Activated CD8-positive, alpha-beta T cell treated with anti-CD3 and anti-CD28 coated beads for 36 hours (primary cell): Measurements from ENCODE around the gene C2orf81. TPM values are rescaled to one million over a fixed set of nuclear protein-coding genes. Genes with fewer than 3 reads are reported as not detected.

Source experiments
- ATAC-seq: fragments of 200-7000 bp; cut with Tn5 transposase; one replicate; pipeline ENCODE4 v1.10.0; 2021; ENCODE audit warnings: mild to moderate bottlenecking, moderate library complexity
- CTCF ChIA-PET: fragments of 350-600 bp; sonication (Branson Sonifier 250); formaldehyde crosslinking; loops from one replicate; lab custom pipeline; 2021; ENCODE audit warnings: antibody characterized with exemption; lab: Charles Lee
- POLR2A ChIA-PET: fragments of 350-600 bp; sonication (Branson Sonifier 250); formaldehyde crosslinking; loops from one replicate; lab custom pipeline; 2021; ENCODE audit warnings: antibody characterized with exemption; lab: Charles Lee
- DNase-seq: peaks from one replicate; pipeline ENCODE4 v3.0.0-alpha.2; 2020
- H3K27ac Mint-ChIP-seq: one replicate; pipeline ENCODE4 v1.8.0; 2021; ENCODE audit warnings: mild to moderate bottlenecking, mixed read lengths
- H3K27me3 Mint-ChIP-seq: one replicate; pipeline ENCODE4 v1.8.0; 2021; ENCODE audit warnings: mixed read lengths
- H3K36me3 Mint-ChIP-seq: one replicate; pipeline ENCODE4 v1.8.0; 2021; ENCODE audit warnings: low read depth, mixed read lengths
- H3K4me1 Mint-ChIP-seq: one replicate; pipeline ENCODE4 v1.8.0; 2021; ENCODE audit warnings: low read depth, mixed read lengths
- H3K4me3 Mint-ChIP-seq: one replicate; pipeline ENCODE4 v1.8.0; 2021; ENCODE audit warnings: mild to moderate bottlenecking, moderate library complexity, mixed read lengths
- H3K9me3 Mint-ChIP-seq: one replicate; pipeline ENCODE4 v1.8.0; 2021; ENCODE audit warnings: mixed read lengths
- intact Hi-C: fragments of 100-400 bp; cut with micrococcal nuclease; formaldehyde crosslinking; loops from one replicate; pipeline ENCODE4 v1.10.0; 2022
- total RNA-seq, 2 experiments: library from RNA; stranded (reverse); gene quantifications; one replicate each; pipeline ENCODE4 v1.2.3, GENCODE V29; 2021
- TF ChIP-seq, protein P1 (sequence below): fragments of 200-600 bp; IDR thresholded peaks from one replicate; pipeline ENCODE4 v1.8.0; 2022; ENCODE audit warnings: antibody characterized with exemption, mild to moderate bottlenecking

C2orf81 gene
- total RNA-seq, 2 experiments from 2014 or later, result 2.6 to 3.9 TPM

DNA sequence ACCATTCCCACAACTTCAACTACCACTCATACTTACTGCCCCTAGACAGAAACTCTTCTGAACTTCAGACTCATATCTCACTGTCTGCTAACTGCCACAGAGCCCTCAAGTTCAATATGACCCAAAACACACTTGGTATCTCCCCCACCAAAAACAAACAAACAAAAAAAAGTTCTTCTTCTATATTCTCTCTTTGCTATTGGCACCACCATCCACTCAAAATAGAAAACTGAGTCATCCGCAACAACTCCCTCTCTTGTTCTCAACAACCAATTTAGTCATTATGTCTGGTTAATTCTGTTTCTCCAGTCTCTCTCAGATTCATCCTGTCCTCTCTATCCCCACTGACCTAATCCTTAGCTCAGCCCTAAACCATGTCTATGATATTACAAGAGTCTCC is 34.1 kb downstream of the C2orf81 start:
- POLR2A ChIA-PET, result no interaction called here
- DNase-seq (no peak), ATAC-seq (no peak)
- Mint-ChIP-seq H3K27me3 (no peaks in the 10 kb centered on the region), H3K36me3 (no peaks in the 10 kb centered on the region), H3K9me3 (no peaks in the 10 kb centered on the region), H3K27ac (no peak overlapping the region), H3K4me1 (peaks cover 5% of the 10 kb centered on the region), H3K4me3 (no peak overlapping the region)
- intact Hi-C loops, result no loop called here
- CTCF ChIA-PET, result interaction anchor here (1.1 to 2.2 kb wide), 2 partner anchors 12 to 52 kb away, joined by 3 to 8 read pairs; no protein-coding TSS in a partner anchor
- TF ChIP-seq, protein P1, sequence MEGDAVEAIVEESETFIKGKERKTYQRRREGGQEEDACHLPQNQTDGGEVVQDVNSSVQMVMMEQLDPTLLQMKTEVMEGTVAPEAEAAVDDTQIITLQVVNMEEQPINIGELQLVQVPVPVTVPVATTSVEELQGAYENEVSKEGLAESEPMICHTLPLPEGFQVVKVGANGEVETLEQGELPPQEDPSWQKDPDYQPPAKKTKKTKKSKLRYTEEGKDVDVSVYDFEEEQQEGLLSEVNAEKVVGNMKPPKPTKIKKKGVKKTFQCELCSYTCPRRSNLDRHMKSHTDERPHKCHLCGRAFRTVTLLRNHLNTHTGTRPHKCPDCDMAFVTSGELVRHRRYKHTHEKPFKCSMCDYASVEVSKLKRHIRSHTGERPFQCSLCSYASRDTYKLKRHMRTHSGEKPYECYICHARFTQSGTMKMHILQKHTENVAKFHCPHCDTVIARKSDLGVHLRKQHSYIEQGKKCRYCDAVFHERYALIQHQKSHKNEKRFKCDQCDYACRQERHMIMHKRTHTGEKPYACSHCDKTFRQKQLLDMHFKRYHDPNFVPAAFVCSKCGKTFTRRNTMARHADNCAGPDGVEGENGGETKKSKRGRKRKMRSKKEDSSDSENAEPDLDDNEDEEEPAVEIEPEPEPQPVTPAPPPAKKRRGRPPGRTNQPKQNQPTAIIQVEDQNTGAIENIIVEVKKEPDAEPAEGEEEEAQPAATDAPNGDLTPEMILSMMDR, result no peak

DNA sequence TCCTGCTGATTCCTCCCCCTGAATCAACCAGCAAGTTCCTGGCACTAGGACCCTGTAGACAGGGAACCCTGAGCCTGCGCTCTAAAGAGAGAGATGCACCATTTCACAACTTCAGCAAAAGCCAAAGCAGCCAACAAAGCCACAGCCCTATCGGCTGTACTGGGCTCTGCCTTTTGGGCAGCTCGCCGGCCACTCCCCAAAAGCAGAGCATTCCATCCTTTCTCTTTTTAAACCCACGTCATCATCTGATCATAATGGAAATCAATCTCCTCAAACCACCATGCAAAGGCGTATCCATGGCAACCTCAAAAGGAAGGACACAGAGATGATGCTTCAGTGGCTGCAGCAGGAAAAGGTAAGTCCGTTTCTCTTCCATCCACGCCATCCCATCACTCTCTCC is 36.0 kb downstream of the C2orf81 start:
- no peak for ATAC-seq
- DNase-seq, result no peak
- Mint-ChIP-seq H3K4me3 (no peak overlapping the region), H3K9me3 (no peaks in the 10 kb centered on the region), H3K27ac (no peak overlapping the region), H3K4me1 (peaks cover 18% of the 10 kb centered on the region), H3K27me3 (no peaks in the 10 kb centered on the region), H3K36me3 (no peaks in the 10 kb centered on the region)
- TF ChIP-seq, protein P1, result no peak
- intact Hi-C loops, result no loop called here
- POLR2A ChIA-PET, result interaction anchor here (0.6 to 0.8 kb wide), 2 partner anchors 73 to 160 kb away, joined by 3 read pairs; partner anchors contain the start of gene WBP1
- CTCF ChIA-PET, result interaction anchor here (0.9 to 1.6 kb wide), 3 partner anchors 16 to 136 kb away, joined by 3 to 7 read pairs (median 3); no protein-coding TSS in a partner anchor

DNA sequence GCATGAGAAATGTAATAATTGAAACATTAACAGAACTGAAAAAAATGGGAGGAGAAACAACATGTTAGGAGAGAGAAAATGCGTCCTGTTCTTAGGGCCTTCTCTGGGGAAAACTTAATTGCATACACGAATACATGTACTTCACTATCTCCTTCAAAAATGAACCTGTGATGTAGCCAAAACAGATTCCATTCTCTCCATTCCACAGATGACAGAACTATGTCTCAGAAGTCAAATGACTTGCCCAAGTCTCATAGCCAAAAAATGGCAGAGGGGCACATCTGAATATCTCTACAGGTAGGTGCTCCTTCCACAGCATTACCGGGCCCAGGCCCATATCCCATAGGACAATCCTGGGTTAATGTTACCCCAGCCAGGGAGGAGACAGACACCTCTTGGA is 37.4 kb downstream of the C2orf81 start:
- intact Hi-C loops, result no loop called here
- CTCF ChIA-PET, result no interaction called here
- Mint-ChIP-seq H3K4me1 (peaks cover 24% of the 10 kb centered on the region), H3K9me3 (no peaks in the 10 kb centered on the region), H3K27ac (no peak overlapping the region), H3K27me3 (no peaks in the 10 kb centered on the region), H3K36me3 (no peaks in the 10 kb centered on the region), H3K4me3 (no peak overlapping the region)
- POLR2A ChIA-PET, result no interaction called here
- no peak for DNase-seq
- no peak for ATAC-seq
- TF ChIP-seq, protein P1, result no peak

DNA sequence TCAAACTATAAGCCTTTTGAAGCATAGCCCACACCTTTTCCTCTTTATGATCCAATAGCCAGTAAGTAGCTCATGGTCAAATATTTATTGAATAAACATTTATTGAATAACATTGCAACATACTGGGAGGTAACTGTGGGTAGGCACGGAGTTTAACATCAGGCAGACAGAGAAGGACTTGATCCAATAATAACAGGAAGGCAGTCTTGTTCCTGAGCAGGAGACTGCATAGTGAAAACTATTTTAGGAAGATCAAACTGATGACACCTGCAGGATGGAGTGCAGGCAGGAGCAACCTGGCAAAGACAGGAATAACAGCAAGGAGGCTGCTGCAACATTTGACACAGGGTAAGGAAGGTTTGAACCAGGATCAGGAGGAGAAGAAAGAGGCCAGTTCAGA is 38.2 kb downstream of the C2orf81 start:
- POLR2A ChIA-PET, result no interaction called here
- peaks cover 29% of the 10 kb centered on the region for H3K4me1 Mint-ChIP-seq
- H3K4me3 Mint-ChIP-seq, result no peak overlapping the region
- no peaks in the 10 kb centered on the region for H3K36me3 Mint-ChIP-seq
- CTCF ChIA-PET, result interaction anchor here (2.2 kb wide), 1 partner anchor 8 kb away, joined by 17 read pairs; no protein-coding TSS in a partner anchor
- intact Hi-C loops, result no loop called here
- H3K9me3 Mint-ChIP-seq, result no peaks in the 10 kb centered on the region
- DNase-seq, result no peak
- no peak for ATAC-seq
- H3K27ac Mint-ChIP-seq, result no peak overlapping the region
- TF ChIP-seq, protein P1, result no peak
- H3K27me3 Mint-ChIP-seq, result no peaks in the 10 kb centered on the region

DNA sequence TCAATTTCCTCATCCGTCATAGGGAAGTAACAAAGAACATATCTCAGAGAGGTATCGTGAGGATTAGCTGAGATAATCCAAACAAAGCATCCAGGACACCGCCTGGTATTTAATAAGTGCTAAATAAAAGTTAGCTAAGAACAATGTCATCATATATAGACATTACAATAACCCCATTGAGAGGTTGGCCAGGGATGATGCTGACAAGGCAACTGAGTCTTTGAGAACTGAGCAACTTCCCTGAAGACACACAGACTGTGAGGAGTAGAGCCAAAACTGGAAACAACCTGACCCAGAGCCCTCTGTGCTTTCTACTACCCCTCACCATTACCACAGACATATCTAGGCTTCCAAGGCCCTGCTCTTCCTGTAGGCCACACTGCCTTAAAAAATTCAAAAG is 39.7 kb downstream of the C2orf81 start:
- peaks cover 1% of the 10 kb centered on the region for H3K36me3 Mint-ChIP-seq
- CTCF ChIA-PET, result interaction anchor here (0.7 to 2.2 kb wide), 6 partner anchors 9 to 133 kb away, joined by 3 to 17 read pairs (median 4); no protein-coding TSS in a partner anchor
- intact Hi-C loops, result no loop called here
- H3K4me3 Mint-ChIP-seq, result no peak overlapping the region
- no peak for DNase-seq
- H3K9me3 Mint-ChIP-seq, result no peaks in the 10 kb centered on the region
- peaks cover 29% of the 10 kb centered on the region for H3K4me1 Mint-ChIP-seq
- POLR2A ChIA-PET, result interaction anchor here (0.7 to 0.9 kb wide), 2 partner anchors 9 to 10 kb away, joined by 3 read pairs; no protein-coding TSS in a partner anchor
- no peak for ATAC-seq
- H3K27me3 Mint-ChIP-seq, result no peaks in the 10 kb centered on the region
- no peak overlapping the region for H3K27ac Mint-ChIP-seq
- TF ChIP-seq, protein P1, result no peak
